AG08395 (cell line): ENCODE results near the gene TMEM87B.
"Not testable (repeated sequence)": the region's sequence is repeated elsewhere in the genome, so short reads cannot be mapped to it uniquely, and the experiment has no call there.

Experiments
- DNase-seq: peaks from one replicate; pipeline ENCODE4 v3.0.0; 2012; ENCODE audit warnings: mixed read lengths, low spot score

The TMEM87B gene

DNA sequence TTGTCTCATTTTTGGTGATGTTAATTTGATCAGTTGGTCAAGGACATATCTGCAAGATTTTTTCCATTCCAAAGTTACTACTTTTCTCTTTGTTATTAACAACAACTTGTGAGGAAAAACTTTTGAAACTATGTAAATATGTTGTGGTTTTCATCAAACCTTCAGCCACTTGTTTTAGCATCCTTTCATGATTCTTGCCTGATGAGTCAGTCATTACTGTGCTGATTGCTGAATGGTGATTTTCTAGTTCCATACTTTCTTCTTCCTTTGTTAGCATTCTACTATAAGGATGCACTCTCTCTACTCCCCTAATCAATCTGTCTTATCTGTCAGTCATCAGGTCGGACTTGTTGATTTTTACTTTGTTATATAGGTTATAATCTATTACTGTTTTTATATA, 10.9 kb downstream of the TMEM87B start:
- peak; percentile 76 for DNase-seq

DNA sequence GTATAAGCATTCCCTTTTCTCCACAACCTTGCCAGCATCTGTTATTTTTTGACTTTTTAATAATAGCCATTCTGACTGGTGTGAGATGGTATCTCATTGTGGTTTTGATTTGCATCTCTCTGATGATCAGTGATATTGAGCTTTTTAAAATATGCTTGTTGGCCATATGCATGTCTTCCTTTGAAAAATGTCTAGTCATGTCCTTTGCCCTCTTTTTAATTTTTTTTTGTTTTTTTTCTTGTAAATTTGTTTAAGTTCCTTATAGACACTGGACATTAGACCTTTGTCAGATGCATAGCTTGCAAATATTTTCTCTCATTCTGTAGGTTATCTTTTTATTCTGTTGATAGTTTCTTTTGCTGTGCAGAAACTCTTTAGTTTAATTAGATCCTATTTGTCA, 14.7 kb downstream of the TMEM87B start:
- DNase-seq: not testable (repeated sequence)

DNA sequence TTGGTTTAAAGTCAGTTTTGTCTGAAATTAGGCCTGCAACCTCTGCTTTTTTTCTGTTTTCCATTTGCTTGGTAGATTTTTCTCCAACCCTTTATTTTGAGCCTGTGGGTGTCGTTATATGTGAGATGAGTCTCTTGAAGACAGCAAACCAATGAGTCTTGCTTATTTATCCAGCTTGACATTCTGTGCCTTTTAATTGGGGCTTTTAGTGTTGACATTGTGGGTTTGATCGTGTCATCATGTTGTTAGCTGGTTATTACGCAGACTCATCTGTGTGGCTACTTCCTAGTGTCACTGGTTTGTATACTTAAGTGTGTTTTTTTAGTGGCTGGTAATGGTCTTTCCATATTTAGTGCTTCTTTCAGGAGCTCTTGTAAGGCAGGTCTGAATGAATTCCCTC, 18.8 kb downstream of the TMEM87B start:
- no peak for DNase-seq

DNA sequence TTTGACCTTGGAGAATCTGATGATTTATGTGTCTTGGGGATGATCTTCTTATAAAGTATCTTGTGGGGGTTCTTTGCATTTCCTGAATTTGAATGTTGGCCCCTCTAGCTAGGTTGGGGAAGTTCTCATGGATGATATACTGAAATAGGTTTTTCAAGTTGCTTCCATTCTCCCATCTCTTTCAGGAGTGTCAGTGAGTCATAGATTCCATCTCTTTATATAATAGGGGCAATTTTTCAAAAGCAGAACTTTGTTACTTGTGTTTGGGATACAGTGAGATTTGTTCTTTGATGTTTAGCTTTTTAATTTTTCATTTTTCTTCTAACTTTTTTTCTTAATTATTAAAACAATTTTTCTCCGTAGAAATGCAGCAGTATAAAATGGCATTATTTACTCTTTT, 19.4 kb downstream of the TMEM87B start:
- DNase-seq: no peak

DNA sequence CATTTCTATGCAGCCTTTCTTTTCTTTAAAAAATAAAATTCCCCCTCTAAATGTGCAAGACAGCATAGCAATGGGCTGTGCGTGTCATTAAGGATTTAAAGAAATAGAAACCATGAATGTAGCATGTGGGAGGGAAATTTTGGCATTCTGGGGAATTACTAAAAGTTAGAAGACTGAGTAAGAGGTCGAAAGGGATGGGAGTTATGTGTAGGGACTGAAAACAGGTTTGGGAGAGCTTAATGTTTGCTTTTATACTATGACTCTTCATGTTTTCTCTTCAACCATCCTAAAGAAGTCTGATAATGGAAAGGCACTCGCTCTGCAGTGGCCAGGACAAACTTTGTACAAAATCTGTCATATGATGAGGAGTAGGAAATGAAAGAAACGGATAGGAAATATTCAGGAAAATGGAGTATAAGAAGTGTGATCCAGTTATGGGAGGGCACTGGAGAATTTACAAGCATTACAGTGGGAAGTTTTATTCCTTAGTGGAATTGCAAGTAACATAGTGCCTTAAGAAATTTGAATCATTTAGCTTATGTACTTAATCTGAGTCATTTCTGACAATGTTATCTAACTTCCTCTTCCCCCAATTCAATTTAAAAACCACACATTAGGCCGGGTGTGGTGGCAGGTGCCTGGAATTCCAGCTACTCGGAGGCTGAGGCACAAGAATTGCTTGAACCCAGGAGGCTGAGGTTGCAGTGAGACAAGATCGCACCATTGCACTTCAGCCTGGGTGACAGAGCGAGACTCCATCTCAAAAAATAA, 20.6 kb downstream of the TMEM87B start:
- DNase-seq: no peak

DNA sequence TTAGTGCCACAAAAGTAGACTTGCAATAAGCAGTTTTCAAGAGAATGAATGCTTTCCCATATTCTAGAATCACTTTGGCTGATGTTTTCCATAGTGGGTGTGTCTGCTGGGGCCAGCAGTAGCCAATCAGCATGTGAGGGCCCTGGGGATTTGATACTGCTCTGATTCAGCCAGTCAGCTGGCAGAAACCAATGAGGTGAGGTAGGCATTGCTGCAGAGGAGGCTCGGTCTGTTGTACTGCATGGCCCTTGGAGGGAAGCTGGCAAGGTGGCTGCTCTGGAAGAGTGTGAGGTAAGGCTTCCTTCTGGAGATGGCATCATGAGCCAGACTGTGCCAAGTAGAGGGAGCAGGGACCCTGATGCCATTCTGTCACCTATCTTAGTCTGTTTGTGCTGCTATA, 22.7 kb downstream of the TMEM87B start:
- DNase-seq: no peak

DNA sequence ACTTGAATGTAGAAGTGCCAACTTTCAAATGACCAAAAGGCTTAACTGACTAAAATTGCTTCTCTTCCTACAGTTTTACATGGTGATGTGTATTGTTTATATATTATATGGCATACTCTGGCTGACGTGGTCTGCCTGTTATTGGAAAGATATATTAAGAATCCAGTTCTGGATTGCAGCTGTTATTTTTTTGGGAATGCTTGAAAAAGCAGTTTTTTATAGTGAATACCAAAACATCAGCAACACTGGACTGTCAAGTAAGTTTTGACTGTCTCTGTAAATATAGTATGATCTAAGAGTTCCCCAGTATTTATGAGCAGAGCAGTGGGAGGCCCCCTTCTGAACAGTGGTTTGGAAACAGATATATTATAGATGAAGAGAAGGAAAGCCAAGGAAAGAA, 26.2 kb downstream of the TMEM87B start:
- DNase-seq: no peak

DNA sequence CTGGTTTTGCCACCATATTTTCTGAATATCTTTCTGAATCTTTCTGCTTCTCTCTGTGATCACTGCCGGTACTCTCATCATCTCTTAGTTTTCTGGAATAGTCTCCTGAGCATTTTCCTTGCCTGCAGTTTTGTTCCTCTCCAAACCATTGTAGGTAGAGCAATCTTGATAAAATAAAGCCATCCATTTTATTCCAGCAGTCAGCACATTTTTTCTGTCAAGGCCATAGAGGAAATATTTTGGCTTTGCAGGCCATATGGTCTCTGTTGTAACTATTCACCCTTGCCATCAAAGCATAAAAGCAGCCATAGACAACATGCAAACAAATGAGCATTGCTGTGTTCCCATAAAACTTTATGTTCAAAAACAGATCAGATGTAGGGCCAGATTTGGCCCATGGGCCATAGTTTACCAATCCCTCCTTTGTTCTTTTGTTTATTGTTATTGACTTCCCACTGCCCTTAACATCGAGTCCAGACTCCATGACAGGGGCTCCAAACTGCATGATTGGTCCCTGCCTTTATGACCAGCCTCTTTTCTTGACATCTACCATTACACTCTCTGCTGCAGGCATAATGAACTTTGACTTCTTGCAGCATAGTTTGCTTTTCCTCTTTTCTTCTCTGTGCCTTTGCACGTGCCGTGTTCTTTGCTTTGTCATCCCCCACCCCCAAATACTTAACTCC, 29.8 kb downstream of the TMEM87B start:
- DNase-seq: no peak

DNA sequence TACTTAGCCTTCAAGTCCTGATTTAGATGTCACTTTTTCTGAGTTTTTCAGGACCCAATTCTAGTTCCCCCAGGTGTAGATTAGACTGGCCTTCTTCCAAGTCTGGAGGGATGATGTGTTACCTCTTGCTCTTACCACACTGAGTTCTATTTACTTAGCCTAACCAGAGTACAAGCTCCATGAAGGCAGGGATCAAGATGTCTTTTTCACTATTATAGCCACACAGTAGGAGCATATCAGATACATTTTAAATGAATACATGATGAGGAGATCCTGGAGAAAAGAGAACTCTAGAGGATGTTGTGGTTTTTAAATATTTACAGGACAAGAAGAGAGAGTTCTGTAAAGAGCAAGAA, 30.3 kb downstream of the TMEM87B start:
- no peak for DNase-seq

DNA sequence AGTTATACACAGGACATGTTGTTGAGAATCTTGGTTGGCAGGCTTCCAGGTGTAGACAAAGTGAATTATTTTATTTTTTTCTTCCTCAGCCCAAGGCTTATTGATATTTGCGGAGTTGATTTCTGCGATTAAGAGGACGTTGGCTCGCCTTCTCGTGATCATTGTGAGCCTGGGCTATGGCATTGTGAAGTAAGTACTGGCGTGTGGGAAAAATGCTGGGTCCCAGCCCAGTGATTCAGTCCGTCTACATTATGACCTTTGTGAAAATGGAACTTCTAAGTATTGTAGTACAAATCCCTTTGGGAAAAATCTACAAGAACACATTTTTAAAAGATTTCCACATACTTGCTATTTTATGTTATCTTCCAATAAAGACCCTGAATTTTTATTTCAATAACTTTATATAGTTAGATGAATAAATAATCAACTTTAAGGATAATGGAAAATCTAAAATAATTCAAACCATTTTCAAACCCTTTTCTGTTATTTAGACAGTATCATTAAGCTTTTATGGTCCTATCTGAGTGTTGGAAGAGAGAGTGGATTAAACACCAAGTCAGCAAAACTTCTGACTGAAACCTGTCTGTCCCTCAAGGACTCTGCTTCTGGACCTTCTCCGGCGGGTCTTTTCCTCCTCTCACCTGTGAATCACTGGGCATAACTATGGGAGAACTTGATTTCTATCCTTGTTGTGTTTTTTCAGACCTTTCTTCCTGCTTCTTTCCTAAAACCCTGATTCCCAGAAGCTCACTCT, 31.0 kb downstream of the TMEM87B start:
- no peak for DNase-seq

DNA sequence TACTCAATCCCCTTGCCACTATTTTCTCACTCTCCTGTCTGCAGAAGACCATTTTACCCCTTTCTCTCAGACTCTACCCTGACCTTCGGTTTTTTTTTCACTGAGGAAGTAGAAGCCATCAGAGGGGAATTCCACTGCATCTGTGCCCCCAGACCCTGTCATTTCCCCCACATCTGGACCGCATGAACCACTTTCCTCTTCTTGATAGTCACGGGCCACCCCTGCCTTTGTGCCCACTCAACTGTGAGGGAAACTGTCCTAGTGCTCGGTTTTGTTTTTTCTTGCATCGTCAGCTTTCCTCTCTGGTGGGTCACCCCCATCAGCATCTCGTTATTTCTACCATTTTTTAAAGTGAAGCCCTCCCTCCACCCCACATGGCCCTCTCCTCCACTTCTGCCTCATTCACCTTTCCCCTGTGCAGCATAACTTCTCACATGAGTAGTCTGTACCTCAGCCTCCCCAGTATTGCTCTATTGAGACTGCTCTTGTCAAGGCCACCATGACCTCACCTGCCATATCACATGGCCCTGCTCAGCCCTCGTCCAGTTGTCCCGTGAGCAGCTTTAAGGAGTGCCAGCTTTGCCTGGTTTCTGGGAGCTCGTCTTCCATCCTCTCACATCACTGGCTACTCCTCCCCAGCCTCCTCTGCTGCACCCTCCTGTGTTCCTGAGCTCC, 32.4 kb downstream of the TMEM87B start:
- DNase-seq: no peak

DNA sequence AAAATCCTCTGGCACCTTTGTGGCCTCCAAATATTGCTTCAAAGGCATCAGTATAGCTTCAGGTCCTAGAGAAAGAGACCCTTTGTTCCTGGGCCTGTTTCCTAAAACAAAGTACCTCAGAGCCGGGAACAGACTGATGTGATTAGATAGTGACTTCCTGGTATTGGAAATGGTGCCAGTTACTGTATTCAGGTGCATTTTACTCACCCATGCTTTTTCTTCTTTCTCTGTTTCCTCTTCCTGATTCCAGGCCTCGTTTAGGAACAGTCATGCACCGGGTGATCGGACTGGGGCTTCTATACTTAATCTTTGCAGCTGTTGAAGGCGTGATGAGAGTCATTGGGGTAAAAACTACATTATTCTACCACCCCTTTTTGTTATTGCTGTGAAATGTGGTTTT, 34.3 kb downstream of the TMEM87B start:
- DNase-seq: no peak

DNA sequence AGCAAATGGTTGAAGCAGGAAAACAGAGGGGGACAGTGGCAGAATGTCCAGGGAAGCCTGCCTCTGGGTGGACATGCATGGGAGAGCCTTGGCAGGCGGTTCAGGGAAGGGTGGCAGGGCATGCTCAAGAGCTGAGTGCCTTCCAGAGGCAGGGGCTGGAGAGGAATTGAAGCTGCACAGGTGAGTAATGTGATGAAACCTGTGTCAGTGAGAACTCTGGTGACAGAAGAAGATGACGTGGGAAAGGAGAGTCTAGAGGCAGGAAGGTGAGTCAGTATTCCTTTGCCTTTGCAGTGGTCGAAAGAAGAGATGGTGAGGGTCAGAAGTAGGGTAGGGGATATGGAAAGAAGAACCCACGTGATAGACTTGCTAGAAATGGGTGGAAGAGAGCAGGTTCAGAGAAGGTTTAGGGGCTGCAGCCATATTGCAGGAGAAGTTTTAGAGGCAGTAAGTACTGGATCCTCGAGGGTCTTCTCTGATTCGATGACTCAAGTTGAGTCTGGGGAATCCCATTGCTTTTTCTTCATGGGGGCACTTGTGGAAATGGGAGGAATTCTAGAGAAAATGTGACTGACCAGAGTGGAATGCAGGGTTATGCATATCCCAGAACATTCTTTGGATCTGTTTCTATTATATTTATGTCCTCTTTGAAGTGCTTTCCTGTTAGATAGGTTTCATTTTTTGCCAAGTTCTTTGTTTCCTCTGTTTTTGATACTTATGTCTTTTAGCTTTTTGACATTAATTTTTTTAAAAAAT, 37.4 kb downstream of the TMEM87B start:
- peak; percentile 74 for DNase-seq

DNA sequence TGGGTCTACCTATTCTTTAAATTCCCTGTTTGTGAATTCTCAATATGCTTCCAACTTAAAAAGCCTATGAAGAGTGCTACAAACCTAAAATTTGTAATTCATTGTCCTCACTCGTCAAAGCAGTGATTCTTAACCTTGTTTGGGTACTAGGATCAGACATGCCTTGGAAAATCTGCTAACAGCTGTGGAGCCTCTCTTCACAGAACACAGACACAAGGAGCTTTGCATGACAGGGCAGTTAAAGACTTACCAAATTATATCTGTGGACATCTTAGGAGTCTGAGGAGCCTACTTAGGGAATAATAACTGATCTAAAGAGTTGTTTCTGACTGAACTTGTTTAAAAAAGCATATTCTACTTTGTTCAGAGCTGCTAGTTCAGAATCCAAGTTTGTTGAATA, 38.1 kb downstream of the TMEM87B start:
- no peak for DNase-seq

DNA sequence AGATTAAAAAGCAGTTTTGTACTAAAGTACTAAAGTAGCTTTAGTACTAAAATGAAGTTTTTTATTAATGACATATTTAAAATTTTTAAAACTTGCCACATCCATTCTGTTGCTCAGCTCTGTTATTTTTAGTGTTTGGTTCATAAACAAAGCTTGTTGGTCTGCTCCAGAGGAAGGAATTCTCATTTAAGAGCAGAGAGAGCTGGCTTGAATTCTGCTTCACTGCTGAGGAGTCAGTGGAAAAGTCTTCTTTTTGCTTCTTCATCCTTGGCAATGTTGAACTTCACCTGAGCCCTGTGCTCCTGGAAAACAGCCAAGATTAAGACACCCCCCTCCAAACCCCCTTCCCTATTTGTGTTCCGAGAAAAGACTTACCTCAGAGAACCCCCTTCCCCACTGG, 40.6 kb downstream of the TMEM87B start:
- peak; percentile 15 for DNase-seq

DNA sequence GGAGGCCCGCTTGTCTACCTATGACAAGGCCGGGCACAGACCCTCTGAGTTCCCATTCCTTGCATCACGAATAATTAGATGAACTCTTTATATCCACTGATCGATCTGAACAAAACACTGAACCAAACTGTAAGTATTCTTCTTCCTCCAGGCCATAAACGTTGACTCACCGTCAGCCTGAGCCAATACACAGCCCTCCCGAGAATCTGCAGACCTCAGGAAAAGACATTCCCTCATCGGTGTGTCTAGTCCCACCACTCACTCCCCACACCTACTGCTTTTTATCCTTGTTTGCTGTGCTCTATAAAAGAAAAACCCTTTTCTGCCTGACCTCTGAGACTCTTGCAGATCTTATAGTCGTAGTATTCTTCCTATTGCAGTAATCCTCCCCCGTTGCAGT, 41.0 kb downstream of the TMEM87B start:
- no peak for DNase-seq

DNA sequence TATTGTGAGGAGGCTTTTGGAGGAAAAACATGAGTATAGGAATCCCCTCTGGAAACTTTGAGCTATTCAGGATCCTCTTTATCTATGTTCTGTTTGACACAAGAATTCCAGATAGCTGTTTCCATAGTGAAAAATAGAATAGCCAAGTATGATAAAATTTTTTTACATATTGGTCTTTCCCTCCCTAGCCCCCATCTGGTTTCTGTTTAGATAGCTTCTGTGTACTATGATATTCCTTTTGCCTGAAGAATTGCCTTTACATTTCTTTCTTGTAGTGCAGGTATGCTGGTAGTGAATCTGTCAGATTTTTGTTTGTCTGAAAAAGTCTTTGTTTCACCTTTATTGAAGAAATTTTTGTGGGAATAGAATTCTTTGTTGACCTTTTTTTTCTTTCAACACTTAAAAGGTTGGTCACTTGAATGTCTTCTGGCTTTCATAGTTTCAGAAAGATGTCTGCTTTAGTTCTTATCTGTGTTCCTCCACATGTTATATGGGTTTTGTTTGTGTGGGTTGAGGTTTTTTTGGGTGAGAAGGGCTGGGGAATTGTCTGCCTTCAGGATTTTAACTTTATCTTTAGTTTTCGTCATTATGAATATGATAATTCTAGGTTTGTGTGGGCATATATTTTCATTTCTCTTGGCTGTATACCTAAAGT, 53.2 kb downstream of the TMEM87B start:
- no peak for DNase-seq

DNA sequence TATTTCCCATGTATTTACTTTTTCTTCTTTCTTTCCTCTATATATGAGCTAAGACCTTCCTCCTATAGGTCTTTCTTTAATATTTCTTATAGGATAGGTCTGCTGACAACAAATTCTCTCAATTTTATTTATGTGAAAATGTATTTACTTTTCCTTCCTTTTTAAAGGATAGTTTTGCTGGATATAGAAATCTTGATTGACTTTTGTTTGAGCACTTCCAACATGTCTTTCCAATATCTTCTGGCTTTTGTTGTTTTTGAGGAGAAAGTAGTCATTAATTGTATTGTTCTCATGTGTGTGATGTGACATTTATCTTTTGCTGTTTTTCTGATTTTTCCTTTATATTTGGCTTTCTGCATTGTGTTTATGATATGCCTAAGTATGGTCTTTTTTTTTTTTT, 54.2 kb downstream of the TMEM87B start:
- DNase-seq: no peak

DNA sequence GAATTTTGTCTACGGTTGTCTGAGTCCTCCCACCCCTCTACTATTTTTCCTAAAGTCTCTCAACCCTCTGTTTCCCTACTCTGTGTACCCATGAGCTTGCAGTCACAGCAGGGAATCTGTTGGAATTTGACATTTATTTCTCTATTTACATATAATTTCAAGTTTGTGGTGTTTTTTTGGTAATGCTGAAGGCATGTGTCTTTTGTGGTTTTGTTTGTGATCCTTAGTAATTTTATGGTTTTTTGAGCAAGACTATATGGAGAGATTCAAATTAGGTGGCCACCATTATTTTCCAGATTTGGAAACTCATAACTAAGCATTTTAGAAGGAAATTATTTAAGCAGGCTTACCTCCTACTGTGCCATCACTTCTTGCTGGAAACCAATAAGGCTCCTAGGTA, 55.9 kb downstream of the TMEM87B start:
- no peak for DNase-seq

DNA sequence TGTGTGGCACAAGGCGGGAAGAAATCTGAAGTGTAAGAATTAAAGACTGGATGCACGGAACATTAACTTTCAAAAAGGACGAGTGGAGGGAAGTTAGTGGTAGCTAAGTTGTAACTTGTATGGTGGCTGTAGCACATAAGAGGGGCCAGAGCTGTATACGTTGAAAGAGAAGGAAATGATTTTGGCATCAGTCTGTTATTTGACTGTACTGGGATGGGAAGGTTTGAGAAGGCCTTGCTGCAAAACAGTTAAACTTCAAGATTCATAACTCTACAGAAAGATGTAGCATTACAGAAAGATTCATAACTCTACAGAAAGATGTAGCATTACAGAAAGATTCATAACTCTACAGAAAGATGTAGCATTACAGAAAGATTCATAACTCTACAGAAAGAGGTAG, 58.3 kb downstream of the TMEM87B start:
- not testable (repeated sequence) for DNase-seq

DNA sequence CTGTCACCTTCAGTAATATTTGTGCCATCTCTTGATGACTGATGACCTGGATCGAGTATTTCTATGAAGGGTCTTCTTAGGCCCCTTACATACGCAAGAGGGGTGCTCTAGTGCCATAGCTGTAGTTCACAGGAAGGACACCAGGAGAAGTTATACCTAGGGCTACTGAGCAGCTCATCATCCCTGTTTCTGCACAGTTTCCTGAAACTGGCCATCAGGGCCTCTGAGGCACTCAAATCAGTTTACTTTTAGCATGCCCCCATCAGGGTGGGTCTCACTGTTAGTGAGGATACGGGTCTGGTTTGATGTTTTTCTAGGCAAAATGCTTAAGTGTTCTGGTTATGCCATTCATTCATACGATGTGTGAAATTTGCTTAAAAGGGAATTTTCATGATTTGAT, 63.1 kb downstream of the TMEM87B start:
- no peak for DNase-seq
